GM21825 (cell line): ENCODE measurements around the gene DOCK4.
"Not testable (repeated sequence)": the region's sequence is repeated elsewhere in the genome, so short reads cannot be mapped to it uniquely, and the experiment has no call there.

Experiments used
- ATAC-seq: cut with Tn5 transposase; IDR thresholded peaks from one replicate; pipeline ENCODE4 v1.9.1; 2021; ENCODE audit warnings: mild to moderate bottlenecking, moderate library complexity; ENCODE audit not compliant: unreplicated experiment

DOCK4 gene

DNA sequence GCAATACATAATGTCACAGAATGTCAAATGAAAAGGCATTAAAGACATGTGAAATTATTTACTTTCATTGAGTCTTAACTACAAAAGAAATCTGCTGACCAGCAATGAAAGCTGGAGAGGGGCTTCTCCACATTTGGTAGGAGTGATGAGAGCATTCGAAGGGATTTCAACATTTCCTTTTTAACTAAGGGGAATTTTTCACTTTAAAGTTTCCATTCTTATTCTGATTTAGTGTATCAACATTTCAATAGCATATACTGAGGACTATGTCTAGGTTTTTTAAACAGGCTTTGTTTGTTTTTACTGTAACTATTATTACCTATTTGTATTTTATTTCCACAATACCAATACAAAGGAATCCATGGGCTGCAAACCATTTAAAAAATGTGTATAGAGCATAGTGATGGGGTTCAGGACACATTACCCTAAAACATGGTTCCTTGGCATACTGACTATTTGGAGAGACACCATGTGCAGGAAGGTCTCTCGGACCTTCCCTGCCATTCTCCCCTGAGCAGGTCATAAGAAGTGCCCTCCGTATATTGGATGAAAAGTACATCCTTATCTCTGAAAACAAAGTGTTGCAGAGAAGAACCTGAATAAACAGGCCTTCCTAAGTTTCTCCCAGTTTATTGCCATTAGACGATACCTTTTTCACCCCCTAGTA, 278.7 kb downstream of the DOCK4 start:
- ATAC-seq, result no peak

DNA sequence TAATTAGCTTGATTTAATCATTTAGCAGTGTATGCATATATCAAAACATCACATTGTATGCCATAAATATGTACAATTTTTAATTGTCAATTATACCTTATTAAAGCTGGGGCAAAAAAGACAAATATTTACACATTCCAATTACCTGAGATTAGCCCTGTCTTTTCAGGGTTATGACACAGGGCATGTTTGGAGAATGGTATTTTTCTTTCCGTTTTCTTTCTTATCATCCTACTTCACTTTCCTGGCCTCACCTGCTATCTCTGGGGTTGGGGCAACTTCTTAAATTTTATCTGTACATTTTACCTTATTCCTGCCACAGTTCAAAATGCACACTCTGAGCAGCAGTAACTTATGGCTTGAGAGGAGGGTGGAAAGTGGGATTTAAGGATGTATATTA, 285.9 kb downstream of the DOCK4 start:
- ATAC-seq, result no peak

DNA sequence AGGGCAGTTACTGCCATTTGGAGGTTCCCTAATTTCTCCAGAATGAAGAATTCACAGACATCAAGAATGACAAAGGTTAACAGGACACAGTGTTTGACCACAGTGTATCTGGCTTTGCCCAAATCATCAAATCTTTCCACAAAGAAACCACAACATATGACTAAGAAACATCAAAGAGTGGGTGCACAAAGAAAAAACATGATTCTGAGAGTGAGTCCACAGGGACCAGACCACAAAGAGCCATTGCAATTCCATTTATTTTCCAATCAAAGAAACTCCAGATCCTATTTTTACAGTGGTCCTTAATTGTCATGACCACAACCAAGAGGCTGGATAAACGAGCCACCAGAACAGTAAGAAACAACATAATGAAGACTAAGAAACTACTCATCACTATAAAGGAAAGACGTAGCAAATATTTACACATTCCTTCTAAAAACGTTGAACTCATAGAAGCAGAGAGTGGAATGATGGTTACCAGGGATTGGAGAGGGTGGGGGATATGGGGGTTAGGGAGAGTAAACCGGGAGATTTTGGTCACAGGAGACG, 286.5 kb downstream of the DOCK4 start:
- ATAC-seq, result no peak

DNA sequence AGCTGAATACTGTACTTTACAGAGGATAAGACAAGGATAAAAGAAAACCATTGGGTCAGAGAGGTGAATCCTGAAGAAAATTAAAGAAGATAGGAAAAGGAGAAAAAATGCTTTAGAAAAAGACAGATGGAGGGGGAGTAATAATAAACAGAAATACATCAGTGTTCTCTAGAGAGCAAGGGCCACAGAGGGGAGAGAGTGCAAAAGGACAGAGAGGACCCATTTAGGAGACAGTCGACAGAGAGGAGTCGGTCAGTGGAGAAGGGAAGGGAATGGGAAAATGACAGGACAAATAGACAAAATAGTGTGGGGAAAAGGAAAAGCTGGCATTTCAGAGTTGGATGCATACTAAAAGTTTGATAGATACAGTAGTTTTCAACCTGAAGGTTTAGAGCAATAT, 287.0 kb downstream of the DOCK4 start:
- no peak for ATAC-seq

DNA sequence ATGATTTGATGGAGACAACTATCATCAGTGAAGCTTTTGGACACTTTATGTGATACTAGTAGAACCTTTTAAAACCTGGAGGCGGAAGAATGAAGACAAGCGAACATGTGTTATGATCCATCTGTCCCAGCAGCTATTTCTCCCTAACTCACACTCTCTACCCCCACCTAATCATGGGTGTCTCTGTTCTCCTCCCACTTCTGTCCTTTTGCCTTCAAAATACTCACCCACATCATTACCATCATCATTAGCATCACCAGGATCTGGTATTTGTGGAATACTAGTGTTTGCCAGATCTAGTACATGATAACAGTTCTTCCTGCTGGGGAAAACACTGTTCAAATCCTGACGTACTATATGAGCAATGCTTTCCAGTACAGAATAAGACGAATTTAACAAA, 287.7 kb downstream of the DOCK4 start:
- no peak for ATAC-seq

DNA sequence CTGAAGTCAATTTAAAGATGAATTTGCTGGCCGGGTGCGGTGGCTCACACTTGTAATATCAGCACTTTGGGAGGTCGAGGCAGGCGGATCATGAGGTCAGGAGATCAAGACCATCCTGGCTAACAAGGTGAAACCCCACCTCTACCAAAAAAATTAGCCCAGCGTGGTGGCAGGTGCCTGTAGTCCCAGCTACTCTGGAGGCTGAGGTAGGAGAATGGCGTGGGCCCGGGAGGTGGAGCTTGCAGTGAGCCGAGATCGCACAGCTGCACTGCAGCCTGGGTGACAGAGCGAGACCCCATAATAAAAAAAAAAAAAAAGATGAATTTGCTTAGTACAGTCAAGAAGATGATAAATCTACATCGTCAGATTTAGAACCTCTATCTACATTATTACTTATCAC, 288.8 kb downstream of the DOCK4 start:
- ATAC-seq, result not testable (repeated sequence)

DNA sequence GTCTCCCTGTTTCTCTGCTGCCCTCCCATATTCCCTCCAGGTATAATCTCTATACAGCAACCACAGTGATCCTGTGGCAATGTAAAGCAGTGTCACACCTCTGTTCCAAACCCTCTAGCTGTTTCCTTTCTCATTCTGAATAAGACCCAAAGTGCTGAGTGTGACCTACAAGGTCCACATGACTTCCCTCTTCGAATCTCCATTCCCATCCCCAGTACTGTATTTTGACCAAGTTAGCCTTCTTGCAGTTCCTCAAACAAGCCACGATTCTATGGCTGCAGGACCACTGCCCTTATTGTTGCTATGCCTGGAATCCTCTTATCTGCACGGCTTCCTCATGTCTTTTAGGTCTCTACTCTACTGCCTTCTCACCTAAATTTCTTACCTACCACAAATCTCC, 291.9 kb downstream of the DOCK4 start:
- ATAC-seq, result no peak

DNA sequence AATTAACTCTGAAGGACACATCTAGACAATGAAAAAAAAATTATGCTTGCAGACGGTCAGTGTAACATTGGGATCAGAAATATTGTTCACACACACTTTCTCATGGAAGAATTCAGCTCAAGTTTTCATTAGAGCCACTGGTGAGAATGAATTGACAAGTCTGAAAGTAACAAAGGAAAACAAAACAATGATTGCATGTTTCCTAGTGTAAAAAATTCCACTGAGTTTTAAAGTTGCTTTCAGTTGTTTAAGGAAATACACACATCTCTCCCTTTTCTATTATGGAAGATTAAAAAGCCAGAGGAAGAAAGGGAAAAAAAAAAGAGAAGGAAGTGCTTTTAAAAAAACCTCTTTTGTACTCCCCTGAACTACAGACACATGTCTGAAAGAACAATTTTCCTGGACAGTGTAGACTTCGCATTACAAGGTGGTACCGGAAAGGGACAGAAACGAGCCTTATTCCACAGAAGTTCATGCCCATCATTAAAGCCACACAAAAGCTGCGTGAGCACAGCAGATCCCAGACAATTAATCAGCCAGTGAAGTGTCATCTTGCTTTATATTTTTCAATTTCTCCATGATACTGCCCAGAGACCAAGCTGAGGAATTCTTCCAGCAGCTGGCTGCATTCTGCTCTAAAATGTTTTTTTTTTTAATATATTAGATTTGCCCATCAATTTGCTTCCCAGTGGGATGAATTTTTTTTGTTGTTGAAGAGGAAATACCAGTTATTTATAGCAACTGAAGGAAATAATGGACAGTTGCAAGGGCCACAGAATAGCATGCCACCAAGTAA, 294.8 kb downstream of the DOCK4 start:
- ATAC-seq, result no peak

DNA sequence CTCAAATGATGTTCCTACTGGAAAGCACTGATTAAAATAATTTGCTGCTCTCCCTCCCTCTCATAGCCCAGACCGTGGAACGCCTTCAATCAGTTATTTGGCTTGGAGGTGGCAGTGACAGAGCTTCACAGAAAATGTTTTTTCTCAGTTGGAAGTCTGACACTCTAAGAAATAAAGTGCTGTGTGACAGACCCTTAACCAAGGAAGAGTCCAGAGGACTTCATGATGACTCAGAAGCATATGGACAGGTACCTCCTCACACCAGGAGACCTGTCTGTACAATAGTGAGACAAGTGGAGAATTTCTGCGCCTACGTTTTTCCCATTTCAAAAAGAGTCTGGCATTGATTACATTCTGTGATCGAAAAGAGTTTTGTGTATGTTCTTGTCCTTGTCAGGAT, 295.5 kb downstream of the DOCK4 start:
- ATAC-seq, result no peak

DNA sequence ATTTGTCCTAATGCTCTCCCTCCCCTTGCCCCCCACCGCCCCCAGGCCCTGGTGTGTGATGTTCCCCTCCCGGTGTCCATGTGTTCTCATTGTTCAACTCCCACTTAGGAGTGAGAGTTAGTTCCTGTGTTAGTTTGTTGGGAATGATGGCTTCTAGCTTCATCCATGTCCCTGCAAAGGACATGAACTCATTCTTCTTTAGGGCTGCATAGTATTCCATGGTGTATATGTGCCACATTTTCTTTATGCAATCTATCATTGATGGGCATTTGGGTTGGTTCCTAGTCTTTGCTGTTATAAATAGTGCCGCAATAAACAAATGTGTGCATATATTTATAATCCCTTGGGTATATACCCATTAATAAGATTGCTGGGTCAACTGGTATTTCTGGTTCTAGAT, 297.5 kb downstream of the DOCK4 start:
- not testable (repeated sequence) for ATAC-seq

DNA sequence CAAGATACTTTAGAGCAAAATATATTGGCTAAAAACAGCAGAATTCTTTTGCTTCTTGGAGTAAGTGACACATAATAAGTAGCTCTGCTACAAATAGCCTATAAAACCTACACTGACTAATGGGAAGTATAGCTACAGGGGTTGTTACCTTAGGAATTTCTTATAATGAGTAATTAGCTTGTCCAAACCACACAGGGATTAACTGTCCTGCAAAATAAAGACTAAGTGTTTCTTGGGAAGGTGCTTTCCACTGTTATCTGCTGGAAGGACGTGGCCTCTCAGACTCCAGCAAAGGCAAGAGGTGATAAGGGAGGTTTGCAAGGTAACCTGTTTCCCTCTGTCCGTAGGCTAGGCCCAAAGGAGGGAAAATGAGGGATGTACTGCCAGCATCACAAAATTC, 302.4 kb downstream of the DOCK4 start:
- no peak for ATAC-seq

DNA sequence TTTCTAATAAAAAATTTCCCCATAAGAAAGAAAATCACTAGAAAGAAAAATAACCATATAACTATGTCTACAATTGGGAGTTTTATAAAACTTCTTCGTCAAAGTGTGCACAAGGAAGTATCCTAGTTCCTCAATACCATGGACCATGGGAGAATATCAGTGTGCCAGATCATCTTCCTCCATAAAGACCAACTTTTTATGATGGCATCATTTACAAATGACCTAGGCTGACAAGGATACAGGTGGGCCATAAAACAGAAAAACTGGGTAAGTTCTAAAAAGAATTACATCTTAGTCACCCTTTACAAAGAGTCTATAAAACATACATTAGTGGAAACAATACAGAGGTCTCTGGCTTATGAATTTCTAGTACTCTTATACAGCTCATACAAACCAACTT, 303.2 kb downstream of the DOCK4 start:
- ATAC-seq, result no peak

DNA sequence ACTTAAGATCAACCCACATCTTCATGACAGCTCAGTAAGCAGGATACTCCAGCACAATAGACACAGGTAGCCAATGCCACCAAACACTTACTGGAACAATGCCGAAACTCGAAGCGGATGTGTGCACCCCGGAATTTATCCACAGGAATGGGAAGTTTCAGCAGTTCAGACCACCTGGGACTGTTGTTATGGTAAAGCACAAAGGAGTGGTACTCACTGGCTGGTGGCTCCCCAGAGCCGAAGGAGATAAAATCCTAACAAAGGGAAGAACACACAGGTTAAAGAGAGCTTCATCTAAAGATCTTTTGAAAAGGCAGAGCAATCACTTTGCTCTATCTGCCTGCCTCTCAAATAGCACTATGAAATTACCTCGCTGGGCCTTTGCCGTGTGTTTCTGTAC, 305.9 kb downstream of the DOCK4 start:
- ATAC-seq, result no peak

DNA sequence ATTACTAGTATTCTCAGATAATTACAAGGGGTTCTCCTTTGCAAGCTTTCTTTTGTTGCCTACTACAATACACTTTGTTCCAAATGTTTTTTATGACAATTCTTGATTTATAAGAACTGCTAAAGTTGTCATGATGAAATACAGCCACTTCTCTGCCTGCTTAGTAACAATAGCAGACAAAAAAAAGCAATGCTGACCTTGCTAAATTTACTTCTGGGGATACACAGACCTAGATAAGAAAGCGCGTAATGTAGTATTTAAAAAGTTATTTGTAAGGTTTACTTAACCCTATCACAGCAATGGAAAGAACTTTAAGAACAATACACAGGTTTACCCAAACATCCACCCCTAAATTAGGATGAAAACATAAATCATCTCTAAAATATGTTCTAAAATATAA, 311.1 kb downstream of the DOCK4 start:
- ATAC-seq, result no peak

DNA sequence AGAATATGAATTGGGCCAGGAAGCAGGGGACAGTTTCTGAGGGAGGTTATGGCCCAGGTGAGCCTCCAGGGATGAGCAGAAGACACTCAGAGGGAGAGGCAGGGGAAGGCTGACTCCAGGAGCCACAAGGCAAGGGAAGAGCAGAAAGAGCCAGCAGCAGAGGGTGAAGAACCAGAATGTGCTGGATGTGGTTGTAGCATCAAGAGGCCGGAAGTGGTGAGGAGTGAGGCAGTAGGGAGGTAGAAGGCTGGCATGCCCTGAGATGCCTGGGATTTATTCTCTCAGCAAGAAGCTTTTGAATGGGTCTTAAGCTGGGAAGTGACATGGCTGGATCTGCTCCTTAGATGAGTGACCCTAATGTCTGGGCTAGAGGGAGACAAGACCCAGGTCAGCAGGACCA, 311.7 kb downstream of the DOCK4 start:
- ATAC-seq, result no peak

DNA sequence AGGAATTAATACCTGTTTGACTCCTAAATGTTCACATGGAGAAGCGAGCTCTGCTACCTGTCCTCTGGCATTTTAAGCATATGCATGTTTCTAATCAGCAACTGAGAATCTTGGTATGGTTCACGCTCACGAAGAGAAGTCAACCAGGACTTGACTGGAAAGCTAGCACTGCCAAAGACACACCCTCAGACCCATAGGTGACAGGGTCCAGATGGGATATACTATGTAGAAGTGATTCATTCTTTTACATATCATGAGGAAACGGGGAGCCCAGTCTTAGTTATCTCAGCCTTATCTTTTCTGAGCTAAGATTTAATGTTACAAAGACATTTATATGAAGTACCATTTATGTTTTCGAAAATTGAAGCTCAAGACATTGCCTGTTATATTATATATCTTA, 313.0 kb downstream of the DOCK4 start:
- no peak for ATAC-seq

DNA sequence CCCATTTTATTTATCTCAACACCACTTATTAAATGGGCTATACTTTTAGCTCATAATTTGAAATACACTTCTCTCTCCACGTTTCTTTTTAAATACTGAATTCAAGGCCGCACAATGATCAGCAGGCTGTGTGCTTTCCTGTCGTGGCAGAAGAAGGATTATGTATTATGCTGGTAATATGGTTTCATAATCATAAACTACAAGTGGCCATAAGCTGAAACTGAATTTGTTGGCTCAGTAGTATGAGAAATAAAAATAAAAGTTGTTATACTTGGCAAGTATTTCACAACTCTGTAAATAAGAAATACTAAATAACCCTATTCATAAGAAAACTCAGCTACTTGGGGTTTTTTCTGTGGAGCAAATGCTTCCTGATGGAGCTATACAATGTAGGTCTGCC, 313.6 kb downstream of the DOCK4 start:
- ATAC-seq, result no peak

DNA sequence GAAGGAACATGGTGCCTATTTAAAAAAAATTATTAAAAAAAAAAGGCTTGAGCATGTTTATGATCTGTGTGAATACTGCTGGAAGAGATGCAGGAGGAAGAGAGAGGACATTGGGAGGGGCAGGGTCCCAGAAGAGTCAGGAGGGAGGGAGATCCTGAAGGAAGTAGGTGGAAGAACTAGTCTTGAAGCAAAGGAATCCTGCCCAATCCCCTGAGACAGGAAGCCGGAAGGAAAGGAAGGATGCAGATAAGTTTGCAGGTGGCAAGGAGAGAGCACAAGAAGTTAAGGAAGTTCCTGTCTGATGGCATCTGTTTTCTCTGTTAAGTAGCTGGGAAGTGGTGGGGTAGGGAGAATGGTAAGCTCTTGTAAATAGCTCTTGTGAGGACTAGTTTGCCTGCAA, 318.5 kb downstream of the DOCK4 start:
- no peak for ATAC-seq

DNA sequence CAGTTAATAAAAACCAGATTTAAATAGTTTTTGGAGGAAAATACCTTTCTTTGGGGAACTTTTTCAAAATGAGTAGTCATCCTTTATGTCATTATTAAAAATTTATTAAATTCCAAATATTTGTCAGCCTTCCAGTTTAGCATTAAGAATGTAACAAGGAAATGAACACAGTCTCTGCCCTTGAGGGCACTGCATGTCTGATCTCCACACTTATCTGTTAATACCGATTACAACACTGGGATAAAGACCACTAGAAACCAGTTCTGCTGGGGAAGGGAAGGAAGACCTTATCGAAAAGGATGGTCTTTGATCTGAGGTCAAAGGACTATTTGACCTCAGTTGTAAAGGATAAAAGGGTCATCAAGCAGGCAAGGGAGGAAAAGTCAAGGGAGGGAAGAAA, 320.0 kb downstream of the DOCK4 start:
- ATAC-seq, result no peak

DNA sequence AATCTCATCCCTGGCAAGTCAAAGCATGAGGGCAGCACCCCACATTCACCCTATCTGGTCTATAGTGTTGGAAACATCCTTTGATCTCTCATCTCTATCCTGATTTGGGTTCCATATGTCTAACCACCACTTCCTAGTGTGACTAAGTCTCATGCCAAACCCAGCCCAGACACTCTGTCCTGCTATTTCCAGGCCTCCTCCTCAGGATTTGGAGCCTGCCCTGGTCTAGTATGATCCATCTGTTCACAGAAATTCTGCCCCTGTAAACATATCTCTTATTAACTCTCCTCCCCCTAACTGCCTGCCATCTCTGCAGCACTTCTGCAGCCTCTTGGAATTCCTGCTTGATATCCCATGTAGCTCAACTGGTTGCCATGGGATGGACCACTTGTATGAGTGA, 323.0 kb downstream of the DOCK4 start:
- no peak for ATAC-seq

DNA sequence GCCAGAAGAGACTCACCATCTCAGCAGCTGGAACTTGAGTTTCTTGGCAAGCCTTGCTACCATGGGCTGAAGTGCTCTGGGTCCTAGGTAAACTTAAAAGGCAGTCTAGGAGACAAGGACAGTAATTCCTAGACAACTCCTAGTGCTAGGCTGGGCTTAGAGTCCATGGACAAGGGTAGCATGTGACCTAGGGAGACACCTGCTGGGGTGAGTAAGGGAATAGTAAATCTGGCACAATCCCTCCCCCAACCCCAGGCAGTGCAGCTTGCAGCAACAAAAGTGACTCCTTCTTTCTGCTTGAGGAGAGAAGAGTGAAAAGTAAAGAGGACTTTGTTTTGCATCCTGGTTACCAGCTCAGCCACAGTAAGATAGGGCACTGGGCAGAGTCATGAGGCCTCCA, 327.4 kb downstream of the DOCK4 start:
- no peak for ATAC-seq

DNA sequence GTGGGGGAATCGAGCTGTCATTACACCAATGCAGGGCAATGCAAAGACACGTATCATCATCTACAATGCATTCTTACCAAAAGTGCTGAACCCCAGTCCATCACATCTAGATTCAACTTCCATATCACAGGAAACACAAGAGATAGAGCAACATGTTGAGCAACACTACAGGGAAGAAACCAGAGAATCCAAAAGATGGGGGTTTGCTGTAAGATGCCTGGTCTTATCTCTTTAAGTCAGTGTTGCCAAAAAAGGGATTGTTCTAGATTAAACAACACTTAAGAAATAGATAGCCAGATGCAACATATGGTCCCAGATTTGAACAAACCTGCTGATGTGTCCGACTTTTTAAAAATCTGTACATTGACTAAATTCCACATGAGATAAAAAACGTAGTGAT, 328.3 kb downstream of the DOCK4 start:
- ATAC-seq, result no peak
